ENCODE data around the gene ANKS1B.

Gene ANKS1B

GRCh38 chr12:98738539-98738938 is 1246.2 kb downstream of the ANKS1B start:
- DNase-seq (ENCODE audit: extremely low spot score) = no peak
- TF ChIP-seq CTCF (IDR thresholded peaks at IDR 0.05; ENCODE audit: control extremely low read depth, extremely low read depth, low read depth, missing control alignments) = no peak
- ChIA-PET CTCF (interaction anchor here (0.8 to 5.6 kb wide), 6 partner anchors 9 to 27 kb away, joined by 3 to 33 read pairs (median 4); no protein-coding TSS in a partner anchor), POLR2A (no interaction called here)

GRCh38 chr12:98738002-98738401 is 1246.7 kb downstream of the ANKS1B start:
- TF ChIP-seq CTCF (IDR thresholded peaks at IDR 0.05; ENCODE audit: control extremely low read depth, extremely low read depth, low read depth, missing control alignments) = no peak
- POLR2A ChIA-PET = no interaction called here
- DNase-seq (ENCODE audit: extremely low spot score) = no peak
- CTCF ChIA-PET = interaction anchor here (0.8 to 3.7 kb wide), 3 partner anchors 11 to 21 kb away, joined by 3 to 21 read pairs (median 3); no protein-coding TSS in a partner anchor

- CTCF ChIA-PET = interaction anchor here (1.0 to 1.5 kb wide), 2 partner anchors 14 to 26 kb away, joined by 3 read pairs; no protein-coding TSS in a partner anchor
- no peak for DNase-seq (ENCODE audit: extremely low spot score)
Measured at GRCh38 chr12:98737322-98737712, 1247.4 kb downstream of the ANKS1B start.

GRCh38 chr12:98736352-98737321 is 1248.1 kb downstream of the ANKS1B start:
- CTCF ChIA-PET = interaction anchor here (1.0 to 1.7 kb wide), 4 partner anchors 15 to 25 kb away, joined by 3 to 6 read pairs (median 3); no protein-coding TSS in a partner anchor
- no peak for DNase-seq (ENCODE audit: extremely low spot score)
- POLR2A ChIA-PET = no interaction called here

More at GRCh38 chr12:98737322-98737712, 1247.4 kb downstream of the ANKS1B start:
- POLR2A ChIA-PET = no interaction called here
- TF ChIP-seq CTCF (IDR thresholded peaks at IDR 0.05; ENCODE audit: control extremely low read depth, extremely low read depth, low read depth, missing control alignments) = no peak

GRCh38 chr12:98735821-98736220 is 1248.9 kb downstream of the ANKS1B start:
- ChIA-PET CTCF (interaction anchor here (1.2 to 1.7 kb wide), 3 partner anchors 14 to 24 kb away, joined by 3 to 6 read pairs (median 3); no protein-coding TSS in a partner anchor), POLR2A (no interaction called here)
- TF ChIP-seq CTCF (IDR thresholded peaks at IDR 0.05; ENCODE audit: control extremely low read depth, extremely low read depth, low read depth, missing control alignments) = no peak

More at GRCh38 chr12:98736352-98737321, 1248.1 kb downstream of the ANKS1B start:
- TF ChIP-seq CTCF (IDR thresholded peaks at IDR 0.05; ENCODE audit: control extremely low read depth, extremely low read depth, low read depth, missing control alignments) = no peak

GRCh38 chr12:98733667-98734350 is 1250.9 kb downstream of the ANKS1B start:
- ChIA-PET POLR2A (no interaction called here), CTCF (interaction anchor here (0.7 to 6.3 kb wide), 8 partner anchors 8 to 266 kb away, joined by 3 to 31 read pairs (median 5); no protein-coding TSS in a partner anchor)
- TF ChIP-seq CTCF (IDR thresholded peaks at IDR 0.05; ENCODE audit: control extremely low read depth, extremely low read depth, low read depth, missing control alignments) = no peak
- no peak for DNase-seq (ENCODE audit: extremely low spot score)

More at GRCh38 chr12:98735821-98736220, 1248.9 kb downstream of the ANKS1B start:
- no peak for DNase-seq (ENCODE audit: extremely low spot score)

Measured in GM10248 (cell line).